GM19452 (cell line): ENCODE data around the gene CSRNP3.
A peak's percentile ranks its signal among the peaks of the same experiment; 100 is the strongest.

Experiments used
- ATAC-seq: cut with Tn5 transposase; IDR thresholded peaks from one replicate; pipeline ENCODE4 v1.9.1; 2021; ENCODE audit not compliant: unreplicated experiment

Gene CSRNP3

GRCh38 chr2:165667375-165667774 lies 197.9 kb downstream of the CSRNP3 start:
- no peak for ATAC-seq

GRCh38 chr2:165674780-165675179 lies 205.3 kb downstream of the CSRNP3 start:
- no peak for ATAC-seq

- ATAC-seq, result no peak
Measured at GRCh38 chr2:165675551-165675968, 206.1 kb downstream of the CSRNP3 start.

- ATAC-seq, result no peak
Measured at GRCh38 chr2:165678882-165679281, 209.4 kb downstream of the CSRNP3 start.

DNA sequence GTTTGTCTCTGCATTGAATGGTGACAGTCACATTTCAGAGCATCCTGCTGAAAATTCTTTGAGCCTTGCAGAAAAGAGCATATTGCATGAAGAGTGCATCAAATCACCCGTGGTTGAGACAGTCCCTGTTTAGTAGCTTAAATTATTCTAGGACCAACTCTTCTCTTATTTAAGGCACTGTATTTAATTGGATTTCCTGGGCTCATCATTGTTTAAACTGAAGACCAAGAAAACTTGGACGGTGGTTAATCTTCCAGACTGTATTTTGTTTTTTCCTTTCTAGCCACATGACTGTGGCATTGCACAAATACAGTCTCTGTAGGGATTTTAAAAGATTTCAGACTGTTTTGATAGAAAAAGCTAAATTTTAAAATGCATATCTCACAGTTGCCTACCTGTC lies 210.1 kb downstream of the CSRNP3 start:
- no peak for ATAC-seq

DNA sequence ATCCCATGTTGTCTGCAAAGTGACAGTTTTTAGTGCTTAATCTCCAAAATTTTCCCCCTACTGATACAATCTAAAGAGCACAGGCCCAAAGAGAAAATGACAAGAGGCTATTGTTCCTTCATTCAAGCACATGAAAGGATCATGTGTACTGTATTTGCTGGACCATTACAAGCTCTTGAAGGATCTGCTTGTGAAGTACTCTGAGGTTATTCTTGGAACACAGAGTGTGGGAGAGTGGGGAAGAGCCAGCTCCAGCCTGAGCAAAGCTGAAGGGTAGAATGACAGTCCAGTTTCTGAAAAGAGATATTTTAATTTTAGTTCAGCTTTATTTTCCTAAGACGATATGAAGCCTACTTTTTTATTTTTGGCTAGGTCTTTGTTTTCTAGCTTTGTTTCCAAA lies 212.3 kb downstream of the CSRNP3 start:
- no peak for ATAC-seq

DNA sequence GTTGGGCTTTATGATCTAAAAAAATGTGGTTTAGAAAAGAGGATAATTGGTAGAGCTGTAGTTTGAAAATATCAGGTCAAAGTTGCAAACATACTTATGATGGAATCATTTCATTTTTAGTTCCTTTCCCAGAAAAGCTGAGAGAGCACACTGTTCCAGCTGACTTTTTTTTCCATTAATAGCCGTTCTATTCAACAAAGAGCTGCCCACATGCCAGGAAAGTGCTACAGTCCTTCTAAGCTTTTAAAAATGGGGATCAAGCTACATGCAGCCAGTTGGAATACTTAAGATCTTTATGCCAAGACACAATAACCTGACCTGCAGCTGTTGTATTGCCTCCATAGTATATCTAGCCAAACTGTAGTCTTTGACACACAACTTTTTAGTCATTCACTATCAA lies 213.0 kb downstream of the CSRNP3 start:
- ATAC-seq, result no peak

- no peak for ATAC-seq
Measured at GRCh38 chr2:165686800-165687199, 217.3 kb downstream of the CSRNP3 start.

- no peak for ATAC-seq
Measured at GRCh38 chr2:165687426-165688002, 218.0 kb downstream of the CSRNP3 start.

GRCh38 chr2:165691615-165692014 lies 222.1 kb downstream of the CSRNP3 start:
- ATAC-seq, result no peak

- no peak for ATAC-seq
Measured at GRCh38 chr2:165692906-165693305, 223.4 kb downstream of the CSRNP3 start.

GRCh38 chr2:165693838-165694237 lies 224.3 kb downstream of the CSRNP3 start:
- no peak for ATAC-seq

GRCh38 chr2:165697748-165698443 lies 228.4 kb downstream of the CSRNP3 start:
- ATAC-seq, result no peak

- peak; percentile 79 for ATAC-seq
Measured at GRCh38 chr2:165698444-165698884, 229.0 kb downstream of the CSRNP3 start.

GRCh38 chr2:165699946-165700345 lies 230.4 kb downstream of the CSRNP3 start:
- ATAC-seq, result no peak

GRCh38 chr2:165700531-165700930 lies 231.0 kb downstream of the CSRNP3 start:
- ATAC-seq, result no peak

- no peak for ATAC-seq
Measured at GRCh38 chr2:165701147-165701546, 231.6 kb downstream of the CSRNP3 start.

GRCh38 chr2:165706960-165707487 lies 237.5 kb downstream of the CSRNP3 start:
- no peak for ATAC-seq

- ATAC-seq, result no peak
Measured at GRCh38 chr2:165716091-165716490, 246.6 kb downstream of the CSRNP3 start.

DNA sequence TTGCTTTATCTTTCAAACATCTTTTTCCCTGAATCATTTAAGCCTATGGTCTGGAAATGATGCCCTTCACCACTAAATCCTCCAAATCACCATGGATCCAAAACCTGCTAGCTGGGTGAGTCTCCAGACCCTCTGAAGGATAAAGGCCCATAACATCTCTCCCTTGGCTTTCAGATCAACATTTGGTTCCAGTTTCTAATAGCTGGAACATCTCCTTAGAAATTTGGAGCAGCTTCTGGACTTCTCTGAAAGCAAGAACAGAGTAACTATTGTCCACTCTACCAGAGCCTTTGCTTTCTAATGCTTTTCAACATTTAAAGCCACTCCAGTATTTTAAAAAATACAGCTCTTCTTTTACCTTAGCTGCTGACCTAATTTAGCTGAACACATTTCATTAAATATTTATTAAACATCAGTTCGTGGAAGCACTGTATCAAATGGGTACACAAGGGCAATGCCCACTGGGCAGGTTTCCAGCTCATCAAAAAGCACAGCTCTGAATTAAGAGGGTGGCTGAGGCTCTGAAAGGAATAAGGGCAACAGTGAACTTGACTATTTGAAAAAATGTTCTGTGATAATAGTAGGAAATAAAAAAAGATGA lies 249.2 kb downstream of the CSRNP3 start:
- ATAC-seq, result no peak

- ATAC-seq, result no peak
Measured at GRCh38 chr2:165720511-165720910, 251.0 kb downstream of the CSRNP3 start.

GRCh38 chr2:165725421-165725820 lies 255.9 kb downstream of the CSRNP3 start:
- ATAC-seq, result no peak
